Right renal pelvis (tissue), 4 donors: ENCODE measurements around the gene SRR. TPM values are rescaled to one million over a fixed set of nuclear protein-coding genes. Genes with fewer than 3 reads are reported as not detected.
"Not testable (repeated sequence)": the region's sequence is repeated elsewhere in the genome, so short reads cannot be mapped to it uniquely, and the experiment has no call there.

Experiments
- DNase-seq, 4 donors: peaks; one replicate each; pipeline ENCODE4 v3.0.0-alpha.2; 2013; ENCODE audit warnings: low read depth in 4 of 4, low spot score in 3 of 4, missing footprints in 1 of 4
- polyA plus RNA-seq, 4 donors: library from polyadenylated mRNA; unstranded; fragments of 120-200 nt; gene quantifications; one replicate each; pipeline ENCODE4 v1.2.1, GENCODE V29; 2013; ENCODE audit not compliant: insufficient read length in 4 of 4

Gene SRR
- polyA plus RNA-seq, 4 donors: 19.3 to 27.3 (median 25.9) TPM

GRCh38 chr17:2289878-2290478, 13.8 kb upstream of the SRR start:
- no peak for DNase-seq

GRCh38 chr17:2292100-2292499, 11.7 kb upstream of the SRR start:
- DNase-seq: no peak

DNA sequence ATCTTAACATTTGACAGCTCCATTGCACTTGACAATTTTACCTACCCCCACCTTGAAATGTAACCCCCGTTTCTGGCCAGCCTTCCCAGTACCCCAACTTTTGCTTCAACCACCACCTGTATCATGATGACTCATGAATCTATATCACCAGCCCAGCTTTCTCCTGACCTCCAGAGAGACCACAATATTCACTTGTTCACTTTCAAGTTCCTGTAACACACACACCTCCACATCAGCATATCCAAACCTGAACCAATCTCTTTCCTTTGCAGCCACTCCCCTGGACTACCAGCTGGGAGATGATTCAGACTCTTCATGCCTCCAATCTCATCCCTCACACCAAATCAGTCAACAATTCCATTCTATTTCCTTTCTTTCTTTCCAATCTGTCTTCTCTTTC, 8.2 kb upstream of the SRR start:
- no peak for DNase-seq

DNA sequence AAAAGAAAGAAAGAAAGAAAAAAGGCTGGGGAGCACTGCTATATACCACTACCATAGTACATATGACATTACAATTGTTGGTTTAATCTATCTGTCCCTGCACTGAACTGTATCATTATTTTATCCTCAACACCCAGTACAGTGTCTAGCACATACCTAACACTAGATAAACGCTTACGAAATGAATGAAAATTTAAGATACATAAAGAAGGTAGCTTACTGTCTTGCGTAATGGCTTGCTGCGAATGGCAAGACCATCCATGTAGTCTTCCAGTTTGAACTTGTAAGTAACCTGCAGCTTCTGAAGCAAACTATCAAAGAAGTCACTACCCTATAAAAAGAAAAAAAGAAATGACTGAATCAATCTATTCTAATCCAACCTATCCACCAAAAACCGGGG, 6.7 kb upstream of the SRR start:
- DNase-seq: no peak

- no peak for DNase-seq
These were observed 4.6 kb upstream of the SRR start for GRCh38 chr17:2299136-2299535.

- DNase-seq: no peak
These were observed 4.0 kb upstream of the SRR start for GRCh38 chr17:2299756-2300155.

GRCh38 chr17:2302778-2303203, 959 bp upstream of the SRR start:
- DNase-seq: no peak

GRCh38 chr17:2304931-2305330, 1.2 kb downstream of the SRR start:
- DNase-seq: no peak

DNA sequence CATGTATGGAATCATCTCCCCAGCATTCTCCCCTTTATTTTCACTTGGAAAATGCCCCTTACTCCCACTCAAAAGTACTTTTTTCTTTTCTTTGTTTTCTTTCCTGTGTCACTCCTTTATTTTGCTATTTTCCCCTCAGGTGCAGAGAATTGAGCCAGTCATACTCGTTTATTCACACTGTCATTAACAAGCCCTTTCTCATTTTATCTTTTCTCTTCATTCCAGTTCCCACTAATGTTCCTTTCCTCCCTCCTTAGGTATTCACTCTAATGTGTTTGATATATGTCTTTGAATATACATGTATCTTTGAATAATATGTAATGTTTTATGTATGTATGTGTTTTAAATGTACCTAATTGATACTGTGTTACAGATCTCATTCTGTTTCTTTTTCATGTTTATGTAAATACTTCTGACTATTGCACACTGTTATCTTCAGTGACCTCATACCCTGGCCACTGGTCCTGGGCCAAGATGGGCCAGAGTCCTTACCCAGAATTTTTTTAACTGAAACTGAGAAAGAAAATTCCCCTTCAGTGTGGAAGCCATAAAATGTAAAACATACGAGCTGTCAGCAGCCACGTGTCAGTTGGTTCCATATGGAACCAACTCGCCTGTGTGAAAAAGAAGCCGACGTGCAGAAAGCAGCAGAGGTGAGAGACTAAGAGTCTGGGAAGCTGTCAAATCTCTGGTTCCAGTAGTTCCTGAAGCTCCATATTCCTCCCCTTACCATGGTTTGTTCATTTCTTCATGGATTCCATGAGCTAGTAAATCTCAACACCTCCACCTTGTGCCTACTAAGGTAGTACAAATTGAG, 5.8 kb downstream of the SRR start:
- DNase-seq: peak in 1 of 4 donors; percentile 2

GRCh38 chr17:2312736-2313135, 9.0 kb downstream of the SRR start:
- no peak for DNase-seq

DNA sequence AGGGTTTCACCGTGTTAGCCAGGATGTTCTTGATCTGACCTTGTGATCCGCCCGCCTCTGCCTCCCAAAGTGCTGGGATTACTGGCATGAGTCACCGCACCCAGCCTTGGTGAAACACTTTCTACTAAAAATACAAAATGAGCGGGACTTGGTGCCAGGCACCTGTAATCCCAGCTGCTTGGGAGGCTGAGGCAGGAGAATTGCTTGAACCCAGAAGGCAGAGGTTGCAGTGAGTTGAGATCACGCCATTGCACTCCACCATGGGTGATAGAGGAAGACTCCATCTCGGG, 13.1 kb downstream of the SRR start:
- not testable (repeated sequence) for DNase-seq

DNA sequence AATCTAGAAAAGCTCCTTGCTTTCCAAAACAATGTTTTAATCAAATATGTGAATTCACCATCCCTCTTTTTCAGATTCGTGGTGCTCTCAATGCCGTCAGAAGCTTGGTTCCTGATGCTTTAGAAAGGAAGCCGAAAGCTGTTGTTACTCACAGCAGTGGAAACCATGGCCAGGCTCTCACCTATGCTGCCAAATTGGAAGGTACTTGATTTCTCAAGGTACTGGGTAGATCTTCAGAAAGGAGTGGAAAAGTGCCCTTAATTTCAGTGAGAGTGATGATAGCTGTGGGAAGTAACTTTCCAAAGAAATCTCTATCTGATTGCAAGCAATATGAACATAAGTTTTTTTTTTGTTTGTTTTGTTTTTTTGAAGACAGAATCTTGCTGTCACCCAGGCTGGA, 14.0 kb downstream of the SRR start:
- DNase-seq: no peak

DNA sequence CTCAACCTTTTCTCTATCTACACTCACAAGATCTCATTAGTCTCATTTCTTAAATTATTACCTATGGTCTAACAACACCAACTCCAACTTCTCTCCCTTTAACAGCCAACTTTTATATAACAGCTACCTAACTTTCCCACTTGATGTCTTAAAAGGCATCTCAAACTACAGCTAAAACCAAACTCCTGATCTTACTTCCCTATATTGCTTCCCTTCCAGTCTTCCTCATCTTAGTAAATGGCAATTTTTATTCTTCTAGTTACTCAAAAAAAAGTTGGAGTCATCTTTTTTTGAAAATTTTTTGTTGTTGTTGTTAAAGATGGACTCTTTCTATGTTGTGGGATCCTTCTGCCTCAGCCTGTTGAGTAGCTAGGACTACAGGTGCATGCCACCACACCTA, 15.3 kb downstream of the SRR start:
- no peak for DNase-seq

DNA sequence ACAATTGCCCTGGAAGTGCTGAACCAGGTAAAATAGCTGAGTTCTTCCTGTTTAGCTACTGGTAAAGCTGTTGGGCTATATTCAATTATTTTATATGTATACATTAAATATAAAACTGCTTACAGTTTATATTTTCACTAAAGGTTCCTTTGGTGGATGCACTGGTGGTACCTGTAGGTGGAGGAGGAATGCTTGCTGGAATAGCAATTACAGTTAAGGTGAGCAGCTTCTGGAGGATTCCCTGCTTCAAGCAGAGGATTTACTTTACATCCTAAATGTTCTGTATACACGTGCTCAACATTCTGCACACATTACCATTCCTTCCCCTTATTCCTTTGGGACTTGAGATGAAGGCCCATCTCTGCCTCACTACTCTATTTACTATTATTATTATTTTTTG, 17.6 kb downstream of the SRR start:
- DNase-seq: no peak

DNA sequence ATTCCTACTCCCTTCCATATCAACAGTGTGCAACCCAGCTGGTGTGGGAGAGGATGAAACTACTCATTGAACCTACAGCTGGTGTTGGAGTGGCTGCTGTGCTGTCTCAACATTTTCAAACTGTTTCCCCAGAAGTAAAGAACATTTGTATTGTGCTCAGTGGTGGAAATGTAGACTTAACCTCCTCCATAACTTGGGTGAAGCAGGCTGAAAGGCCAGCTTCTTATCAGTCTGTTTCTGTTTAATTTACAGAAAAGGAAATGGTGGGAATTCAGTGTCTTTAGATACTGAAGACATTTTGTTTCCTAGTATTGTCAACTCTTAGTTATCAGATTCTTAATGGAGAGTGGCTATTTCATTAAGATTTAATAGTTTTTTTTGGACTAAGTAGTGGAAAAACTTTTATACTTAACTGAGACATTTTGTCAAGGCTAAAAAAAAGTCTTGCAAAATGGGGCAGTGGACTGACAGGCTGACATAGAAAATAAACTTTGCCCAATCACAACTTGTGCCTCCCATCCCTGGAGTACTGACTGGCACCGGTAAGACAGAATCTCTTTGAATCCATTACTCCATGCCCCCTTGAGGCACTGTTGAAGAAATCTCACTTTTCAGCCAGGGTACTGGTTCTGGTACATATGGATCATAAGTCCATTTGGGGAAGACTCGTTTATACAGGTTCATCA, 20.0 kb downstream of the SRR start:
- DNase-seq: no peak

- no peak for DNase-seq
These were observed 27.6 kb downstream of the SRR start for GRCh38 chr17:2331303-2331702.

DNA sequence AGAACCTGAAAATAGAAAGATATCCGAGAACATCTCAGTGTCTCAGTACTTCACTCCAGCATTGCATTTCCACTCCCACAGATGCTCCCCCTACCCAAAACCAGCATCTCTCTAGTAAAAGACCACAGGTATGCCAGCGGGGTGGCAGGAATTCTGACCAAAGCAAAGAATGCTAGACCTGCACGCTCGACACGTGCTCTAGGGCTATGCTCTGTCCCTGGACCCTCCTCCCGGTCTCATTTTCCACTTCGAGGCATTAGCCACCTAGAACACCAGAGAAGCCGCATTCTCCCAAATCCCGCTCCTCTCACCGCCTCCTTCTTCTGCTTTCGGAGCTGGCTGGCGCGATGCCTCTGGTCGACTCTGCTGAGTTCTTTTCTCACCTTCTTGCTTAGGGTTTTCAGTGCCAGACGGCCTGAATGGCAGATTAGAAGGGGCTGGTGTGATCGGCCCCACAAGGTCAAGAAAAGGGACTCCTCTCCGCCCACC, 32.0 kb downstream of the SRR start:
- no peak for DNase-seq

GRCh38 chr17:2336215-2336851, 32.6 kb downstream of the SRR start, which contains the start of gene TSR1:
TSS of gene TSR1 (minus strand) at chr17:2336457. CDS start at chr17:2336427, 30 bp downstream.
- DNase-seq: peak; percentile 78 to 87 (median 83)

GRCh38 chr17:2336852-2337543, 33.2 kb downstream of the SRR start, which contains the start of gene SGSM2:
TSS of gene SGSM2 (plus strand) at chr17:2337501. CDS start at chr17:2337689, 188 bp downstream.
- DNase-seq: no peak

GRCh38 chr17:2337544-2338314, 34.0 kb downstream of the SRR start:
- no peak for DNase-seq
